ENCODE measurements around the gene SPI1.

GRCh38 chr11:47347137-47347536, 31.2 kb downstream of the SPI1 start:
- TF ChIP-seq CTCF (IDR thresholded peaks at IDR 0.05), result no peak
- TF ChIP-seq POLR2AphosphoS5 (IDR thresholded peaks at IDR 0.05; ENCODE audit: low read depth, low read length), result no peak
- no peak for TF ChIP-seq REST (IDR thresholded peaks at IDR 0.05; ENCODE audit: insufficient read depth in 1 of 2, low read depth in 2 of 2, low read length in 1 of 2)
